Endometrial microvascular endothelial cells (primary cell): ENCODE results near the gene HIKESHI. TPM values are rescaled to one million over a fixed set of nuclear protein-coding genes. Genes with fewer than 3 reads are reported as not detected.
"Not testable (repeated sequence)": the region's sequence is repeated elsewhere in the genome, so short reads cannot be mapped to it uniquely, and the experiment has no call there.

Experiments
- in situ Hi-C: cut with HindIII; loops from 2 replicates; pipeline ENCODE4 v1.10.0; 2017; ENCODE audit warnings: low sequenced_read_pairs, low pct_unique_long_range_greater_than_20kb; ENCODE audit errors: inconsistent ontology term
- total RNA-seq: library from RNA; depleted of rRNA; stranded (reverse); fragments of >200 nt; gene quantifications from one replicate; pipeline ENCODE4 v1.2.3, GENCODE V29; 2015; ENCODE audit errors: inconsistent ontology term

Gene HIKESHI
- total RNA-seq, 1 donor from 2014 or later: 62.1 TPM

DNA sequence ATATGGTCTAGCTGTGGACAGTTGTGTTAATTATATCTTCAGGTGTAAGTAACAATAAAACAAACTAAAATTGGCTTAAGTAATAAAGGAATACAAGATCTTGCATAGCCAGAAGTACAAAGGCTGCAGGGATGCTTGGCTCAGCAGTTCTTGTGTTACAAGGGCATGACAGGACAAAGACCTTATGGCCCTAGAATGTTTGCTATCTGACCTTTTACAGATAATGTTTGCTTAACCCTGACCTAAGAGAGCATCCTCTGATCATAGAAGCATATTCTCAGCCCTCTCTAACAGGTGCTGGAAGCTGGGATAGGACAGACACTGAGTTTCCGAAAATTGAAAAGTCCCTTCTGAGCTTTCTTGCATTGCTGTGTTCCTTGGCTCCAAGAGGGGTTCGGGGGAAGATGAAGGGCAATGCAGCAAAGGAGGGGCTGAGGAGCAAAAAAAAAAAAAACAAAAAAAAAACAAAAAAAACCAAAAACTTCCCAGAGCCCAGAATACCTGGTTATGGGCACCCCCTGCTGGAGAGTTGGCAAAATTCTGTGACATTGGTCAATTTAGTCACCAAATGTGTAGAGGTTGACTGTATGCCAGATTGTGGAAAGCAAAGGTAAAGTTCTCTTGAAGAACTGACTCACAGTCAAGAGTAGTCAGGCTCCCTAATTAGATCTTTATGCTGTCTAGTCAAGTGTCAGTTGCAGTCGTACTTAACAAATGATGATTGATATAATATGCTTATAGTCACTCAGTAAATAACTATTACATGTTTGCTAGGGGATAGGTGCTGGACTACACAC, 10.4 kb upstream of the HIKESHI start:
- in situ Hi-C loops: no loop called here

DNA sequence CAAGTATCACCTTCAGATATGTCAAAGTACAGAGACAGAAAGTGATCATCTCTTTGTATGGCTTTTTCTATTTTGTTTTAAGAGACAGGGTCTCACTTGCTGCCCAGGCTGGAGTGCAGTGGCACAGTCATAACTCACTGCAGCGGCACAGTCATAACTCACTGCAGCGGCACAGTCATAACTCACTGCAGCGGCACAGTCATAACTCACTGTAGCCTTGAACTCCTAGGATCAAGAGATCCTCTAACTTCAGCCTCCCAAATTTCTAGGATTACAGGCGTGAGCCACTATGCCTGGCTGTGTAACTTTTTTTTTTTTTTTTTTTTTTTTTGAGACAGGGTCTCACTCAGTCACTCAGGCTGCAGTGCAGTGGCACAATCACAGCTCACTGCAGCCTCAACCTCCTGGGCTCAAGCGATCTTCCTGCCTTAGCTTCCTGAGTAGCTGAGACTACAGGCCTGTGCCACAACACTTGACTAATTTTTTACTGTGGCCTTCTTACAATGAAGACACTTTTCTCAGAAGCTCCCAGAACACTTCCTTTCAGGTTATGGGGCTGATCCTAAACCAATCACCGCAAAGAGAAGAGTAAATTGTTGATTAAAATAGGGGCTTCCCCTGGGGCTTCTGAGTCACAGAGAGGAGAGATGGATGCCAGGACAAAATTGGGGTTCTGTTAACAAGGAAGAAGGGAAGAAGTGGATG, 9.0 kb upstream of the HIKESHI start:
- in situ Hi-C loops: no loop called here

DNA sequence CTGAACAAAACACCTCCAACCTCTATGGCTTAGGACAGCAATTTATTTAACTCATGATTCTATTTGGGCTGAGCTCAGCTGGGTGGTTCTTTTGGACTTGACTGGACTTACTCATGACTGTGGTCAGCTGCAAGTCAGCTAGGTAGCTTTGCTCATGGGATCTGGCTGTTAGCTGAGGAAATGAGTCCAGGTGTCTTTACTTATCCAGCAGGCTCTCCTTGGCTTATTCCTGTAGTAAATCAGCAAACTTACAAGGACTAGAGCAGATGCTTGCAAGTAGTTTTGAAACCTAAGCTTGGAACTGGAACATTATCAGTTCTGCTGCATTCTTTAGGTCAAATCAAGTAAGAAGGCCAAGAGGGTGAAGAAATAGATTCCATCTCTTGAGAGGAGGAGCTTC, 8.0 kb upstream of the HIKESHI start:
- in situ Hi-C loops: no loop called here

DNA sequence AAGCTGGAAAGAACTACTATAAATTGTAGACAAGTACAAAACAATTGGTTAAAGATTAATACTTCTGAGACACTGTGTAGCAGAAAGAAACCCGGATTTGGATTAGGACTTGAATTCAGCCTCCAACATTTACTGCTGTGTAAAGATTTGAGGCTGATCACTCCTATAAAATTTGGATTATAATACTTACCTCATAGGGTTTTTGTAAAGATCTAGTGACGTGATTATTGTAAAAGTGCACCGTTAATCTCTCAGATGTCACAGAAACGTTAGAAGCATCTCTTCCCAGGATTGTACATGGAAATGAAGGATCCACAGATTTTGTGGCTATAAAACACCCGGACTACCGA, 323 bp upstream of the HIKESHI start:
- in situ Hi-C loops: no loop called here

DNA sequence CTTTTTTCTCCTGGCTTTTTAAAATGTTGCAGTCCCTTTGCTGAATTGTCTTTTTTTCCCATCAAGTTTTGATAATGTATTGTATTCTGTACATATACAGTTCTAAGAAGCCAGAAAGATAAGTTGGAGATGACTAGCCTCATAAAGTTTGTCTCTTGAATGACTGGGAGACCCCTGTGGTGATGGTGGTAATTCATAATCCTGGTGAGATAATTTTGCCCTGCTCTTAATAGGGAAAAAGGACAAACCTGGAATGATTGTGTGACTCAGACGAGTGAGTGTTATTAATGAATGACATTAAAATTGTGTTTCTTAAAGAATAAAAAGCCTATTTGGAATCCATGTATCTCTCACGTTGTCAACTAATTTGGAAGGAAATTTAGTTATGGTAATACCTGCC, 1.2 kb downstream of the HIKESHI start:
- in situ Hi-C loops: no loop called here

DNA sequence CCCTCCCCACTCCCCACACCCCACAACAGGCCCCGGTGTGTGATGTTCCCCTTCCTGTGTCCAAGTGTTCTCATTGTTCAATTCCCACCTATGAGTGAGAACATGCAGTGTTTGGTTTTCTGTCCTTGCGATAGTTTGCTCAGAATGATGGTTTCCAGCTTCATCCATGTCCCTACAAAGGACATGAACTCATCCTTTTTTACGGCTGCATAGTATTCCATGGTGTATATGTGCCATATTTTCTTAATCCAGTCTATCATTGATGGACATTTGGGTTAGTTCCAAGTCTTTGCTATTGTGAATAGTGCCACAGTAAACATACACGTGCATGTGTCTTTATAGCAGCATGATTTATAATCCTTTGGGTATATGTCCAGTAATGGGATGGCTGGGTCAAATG, 6.7 kb downstream of the HIKESHI start:
- in situ Hi-C loops: not testable (repeated sequence)

DNA sequence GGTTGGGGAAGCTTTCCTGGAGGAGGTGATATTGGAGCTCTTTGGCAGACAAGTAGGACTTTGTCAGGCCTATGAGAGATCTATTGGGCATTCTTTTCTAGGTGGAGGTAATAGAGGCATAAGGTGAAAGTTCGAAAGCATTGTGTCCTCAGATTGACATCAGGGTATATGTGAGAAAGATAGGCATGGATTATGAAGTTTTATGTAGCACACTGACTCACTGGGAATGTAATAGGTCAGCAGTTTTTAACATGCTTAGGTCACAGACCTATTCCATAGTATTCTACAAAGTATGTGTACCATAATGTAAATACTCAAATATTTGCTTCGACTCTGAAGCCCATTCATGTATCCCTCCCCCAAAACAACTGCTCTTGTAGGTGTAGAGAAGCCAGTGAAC, 11.8 kb downstream of the HIKESHI start:
- in situ Hi-C loops: no loop called here

DNA sequence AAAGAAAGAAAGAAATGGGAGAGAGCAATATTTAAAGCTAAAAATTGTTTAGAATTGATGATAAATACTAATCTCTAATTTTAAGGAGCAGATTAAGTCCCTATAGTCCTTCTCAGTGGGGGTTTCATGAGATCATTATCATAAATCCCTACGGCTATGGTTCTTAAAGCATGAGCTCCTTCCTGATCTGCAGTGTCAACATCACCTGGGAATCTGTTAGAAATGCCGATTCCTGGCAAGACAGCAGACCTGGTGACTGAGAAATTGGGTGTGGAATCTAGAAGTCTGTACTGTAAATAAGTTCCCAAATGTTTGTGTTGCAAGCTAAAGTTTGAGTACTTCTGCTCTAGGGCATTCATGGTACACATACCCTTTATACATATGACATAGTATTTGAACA, 12.6 kb downstream of the HIKESHI start:
- in situ Hi-C loops: no loop called here

DNA sequence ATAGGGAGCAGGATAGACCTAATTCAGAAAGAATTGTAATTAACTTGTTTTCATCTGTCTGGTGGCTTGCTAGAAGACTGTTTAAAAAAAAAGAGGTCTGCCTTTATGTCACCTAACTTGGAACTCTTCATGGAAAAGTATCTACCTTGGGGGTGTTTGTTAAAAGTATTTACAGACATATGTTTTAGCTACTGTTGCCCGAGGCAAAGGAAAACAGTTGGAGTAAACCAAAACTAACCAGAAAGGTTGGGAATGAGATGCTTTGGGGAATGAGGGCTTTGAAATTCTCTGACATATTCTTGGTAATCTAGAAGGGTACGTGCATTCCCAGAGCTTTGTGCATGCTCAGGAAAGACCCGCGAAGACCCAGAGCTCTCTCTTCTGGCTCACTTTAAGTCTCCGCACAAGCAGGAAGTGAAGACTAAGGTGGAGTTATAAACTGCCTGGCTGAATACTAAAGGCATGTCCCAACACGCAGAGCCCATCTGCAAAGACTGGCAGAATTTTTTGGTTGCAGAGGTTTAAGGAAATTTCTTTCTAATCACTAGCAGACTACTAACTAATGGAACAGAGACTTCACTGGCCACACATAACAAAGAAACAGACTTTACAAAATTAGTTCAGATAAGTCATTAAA, 33.2 kb downstream of the HIKESHI start:
- in situ Hi-C loops: no loop called here

DNA sequence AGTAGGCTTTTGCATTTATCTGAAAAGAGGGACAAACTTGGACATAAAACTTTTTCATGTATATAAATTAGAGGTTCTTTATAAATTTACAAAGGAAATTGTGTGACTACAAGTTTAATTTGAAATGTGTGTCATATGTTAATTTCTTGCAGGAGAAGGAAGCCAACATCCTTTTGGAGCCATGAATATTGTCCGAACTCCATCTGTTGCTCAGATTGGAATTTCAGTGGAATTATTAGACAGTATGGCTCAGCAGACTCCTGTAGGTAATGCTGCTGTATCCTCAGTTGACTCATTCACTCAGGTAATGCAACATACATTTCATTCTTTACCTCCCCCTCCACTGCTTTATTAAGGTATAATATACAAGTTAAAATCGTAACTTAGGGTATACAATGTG, 35.2 kb downstream of the HIKESHI start:
- in situ Hi-C loops: no loop called here

DNA sequence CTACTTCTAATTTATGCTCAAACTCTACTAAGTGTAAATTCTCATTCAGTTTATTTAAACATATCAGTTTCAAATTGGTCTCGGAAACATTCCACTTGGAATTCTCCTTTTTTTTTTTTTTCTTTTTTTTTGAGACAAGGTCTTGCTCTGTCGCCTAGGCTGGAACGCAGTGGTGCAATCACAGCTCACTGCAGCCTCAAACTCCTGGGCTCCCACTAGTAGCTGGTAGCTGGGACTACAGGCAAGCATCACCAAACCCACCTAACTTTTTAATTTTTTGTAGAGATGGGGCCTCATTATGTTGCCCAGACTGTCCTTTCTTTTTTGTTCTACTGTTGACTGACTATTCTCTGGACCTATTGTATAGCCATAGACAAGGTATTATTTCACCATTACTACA, 39.3 kb downstream of the HIKESHI start:
- in situ Hi-C loops: no loop called here

DNA sequence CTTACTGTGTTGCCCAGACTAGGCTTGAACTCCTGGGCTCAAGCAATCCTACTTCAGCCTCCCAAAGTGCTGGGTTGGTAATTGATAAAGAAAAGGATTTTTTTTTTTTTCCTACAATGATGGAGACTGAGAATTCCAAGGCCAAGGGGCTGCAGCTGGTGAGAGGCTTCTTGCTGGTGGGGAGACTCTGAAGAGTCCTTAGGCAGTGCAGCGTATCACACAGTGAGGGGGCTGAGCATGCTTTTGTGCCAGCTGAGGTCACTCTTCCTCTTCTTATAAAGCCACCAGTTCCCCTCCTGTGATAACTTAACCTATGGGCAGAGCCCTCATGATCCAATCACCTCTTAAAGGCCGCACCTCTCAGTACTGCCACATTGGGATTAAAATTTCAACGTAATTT, 44.5 kb downstream of the HIKESHI start:
- in situ Hi-C loops: no loop called here

DNA sequence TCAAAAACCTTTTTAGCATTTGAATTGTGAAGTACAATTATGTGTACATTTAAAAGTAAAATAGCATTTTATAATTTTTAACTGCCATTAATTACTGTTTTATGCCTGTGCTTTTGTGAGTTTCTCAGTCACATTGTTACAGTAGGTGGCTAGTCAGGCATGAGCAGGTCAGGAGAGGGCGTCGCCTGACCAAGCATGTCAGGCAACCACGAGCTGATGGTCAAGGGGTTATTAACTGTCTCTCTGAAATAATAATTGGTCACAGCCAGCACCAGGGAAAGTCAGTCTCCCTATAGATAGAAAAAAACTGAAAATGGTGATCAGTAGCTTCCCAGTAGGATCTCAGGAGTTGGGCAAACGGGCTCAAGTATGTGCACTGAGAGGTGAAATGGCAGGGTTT, 53.2 kb downstream of the HIKESHI start:
- in situ Hi-C loops: no loop called here

DNA sequence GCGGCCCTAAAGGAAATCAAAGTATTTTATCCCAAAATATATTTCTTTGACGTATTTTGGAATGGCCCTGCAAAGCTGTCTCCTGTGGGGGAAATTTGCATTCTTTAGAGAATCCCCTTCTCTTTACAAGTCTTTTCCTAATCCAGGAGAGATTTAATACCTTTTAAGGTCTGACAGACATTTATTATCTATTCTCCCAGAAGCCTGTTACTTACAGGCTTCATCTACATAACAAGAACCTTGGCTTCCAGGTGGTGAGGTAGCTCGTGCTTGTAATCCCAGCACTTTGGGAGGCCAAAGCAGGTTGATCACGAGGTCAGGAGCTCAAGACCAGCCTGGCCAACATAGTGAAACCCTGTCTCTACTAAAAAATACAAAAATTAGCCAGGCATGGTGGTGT, 55.4 kb downstream of the HIKESHI start:
- in situ Hi-C loops: not testable (repeated sequence)

DNA sequence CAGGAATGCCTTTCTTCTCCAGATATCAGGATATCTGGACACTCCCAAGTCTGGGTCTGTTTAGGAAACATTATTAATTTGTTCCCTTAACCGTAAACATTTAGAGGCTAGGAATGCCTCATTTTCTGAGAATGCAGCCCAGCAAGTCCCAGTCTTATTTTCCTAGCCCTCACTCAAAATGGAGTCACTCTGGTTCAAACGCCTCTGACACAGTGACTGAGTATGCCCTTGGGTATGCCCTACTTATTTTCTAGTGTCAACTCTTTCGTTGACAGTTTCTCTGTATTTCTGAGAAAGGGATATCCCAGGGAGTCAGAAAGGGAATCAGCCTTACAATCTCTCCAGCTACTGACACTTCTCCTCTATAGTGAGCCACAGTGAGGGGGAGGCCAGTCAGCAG, 56.7 kb downstream of the HIKESHI start:
- in situ Hi-C loops: no loop called here

DNA sequence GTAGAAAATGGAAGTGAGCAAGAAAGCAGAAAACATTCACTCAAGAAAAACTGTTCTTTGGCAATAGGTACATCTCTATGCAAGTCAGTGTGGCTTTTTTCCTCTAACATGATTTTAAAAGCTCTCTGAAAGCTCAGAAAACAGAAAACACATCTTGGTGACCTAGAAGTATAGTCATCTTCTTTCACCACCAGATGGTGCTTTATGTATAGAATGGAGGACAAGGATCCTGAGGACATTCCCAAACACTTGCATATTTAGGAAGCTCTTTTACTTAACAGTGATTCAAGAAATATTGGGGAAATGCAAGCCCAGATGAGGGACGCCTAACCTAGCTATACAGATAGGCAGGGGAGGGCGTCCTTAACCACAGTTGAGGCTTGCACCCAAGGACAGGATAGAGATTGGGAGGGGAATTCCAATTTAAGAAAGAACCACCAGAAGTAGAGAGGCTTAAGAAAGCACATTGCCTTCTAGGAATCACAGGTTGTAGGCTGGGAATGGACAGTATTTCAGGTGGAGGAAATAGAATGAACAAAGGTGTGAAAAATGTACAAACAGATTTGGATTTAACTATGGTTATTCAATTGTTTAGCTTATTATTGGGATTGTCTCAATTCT, 58.8 kb downstream of the HIKESHI start:
- in situ Hi-C loops: no loop called here

DNA sequence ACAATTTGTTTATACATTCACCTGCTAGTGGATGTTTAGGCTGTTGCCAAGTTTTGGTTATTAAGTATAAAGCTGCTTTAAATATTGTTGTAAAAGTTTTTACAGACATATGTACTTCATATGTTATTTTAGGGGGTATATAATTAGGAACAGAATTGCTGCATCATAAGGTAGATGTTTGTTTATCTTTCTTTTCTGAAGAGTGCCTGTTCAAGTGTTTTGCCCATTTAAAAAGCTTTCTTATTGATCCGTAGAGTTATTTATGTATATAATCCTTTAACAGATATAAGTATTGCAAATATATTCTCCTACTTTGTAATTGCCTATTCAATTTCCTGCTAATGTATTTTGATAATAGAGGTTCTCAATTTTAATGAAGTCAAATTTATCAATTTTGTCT, 61.4 kb downstream of the HIKESHI start:
- in situ Hi-C loops: no loop called here

DNA sequence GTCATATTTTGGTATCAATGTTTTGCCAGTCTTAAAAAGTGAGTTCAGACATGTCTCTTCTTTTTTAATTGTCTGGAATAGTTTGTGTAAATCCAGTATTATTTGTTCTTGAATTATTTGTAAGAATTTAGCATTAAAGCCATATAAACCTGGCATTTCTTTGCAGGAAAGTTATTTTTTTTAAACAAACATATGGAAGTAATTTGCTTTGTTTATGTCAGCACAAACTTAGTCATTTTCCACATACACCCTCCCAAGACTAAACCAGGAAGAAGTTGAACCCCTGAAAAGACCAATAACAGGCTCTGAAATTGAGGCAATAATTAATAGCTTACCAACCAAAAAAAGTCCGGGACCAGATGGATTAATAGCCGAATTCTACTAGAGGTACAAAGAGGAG, 63.5 kb downstream of the HIKESHI start:
- in situ Hi-C loops: no loop called here

DNA sequence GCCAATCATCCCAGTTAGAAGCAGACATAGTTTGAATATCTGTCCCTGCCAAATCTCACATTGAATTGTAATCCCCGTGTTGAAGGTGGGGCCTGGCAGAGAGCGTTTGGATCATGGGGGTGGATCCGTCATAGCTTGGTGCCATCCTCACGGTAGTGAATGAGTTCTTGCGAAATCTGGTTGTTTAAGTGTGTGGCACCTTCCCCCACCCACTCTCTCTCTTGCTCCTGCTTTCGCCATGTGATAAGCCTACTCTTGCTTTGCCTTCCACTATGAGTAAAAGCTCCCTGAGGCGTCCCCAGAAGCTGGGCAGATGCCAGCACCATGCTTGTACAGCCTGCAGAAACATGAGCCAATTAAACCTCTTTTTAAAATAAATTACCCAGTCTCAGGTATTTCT, 67.6 kb downstream of the HIKESHI start:
- in situ Hi-C loops: no loop called here

DNA sequence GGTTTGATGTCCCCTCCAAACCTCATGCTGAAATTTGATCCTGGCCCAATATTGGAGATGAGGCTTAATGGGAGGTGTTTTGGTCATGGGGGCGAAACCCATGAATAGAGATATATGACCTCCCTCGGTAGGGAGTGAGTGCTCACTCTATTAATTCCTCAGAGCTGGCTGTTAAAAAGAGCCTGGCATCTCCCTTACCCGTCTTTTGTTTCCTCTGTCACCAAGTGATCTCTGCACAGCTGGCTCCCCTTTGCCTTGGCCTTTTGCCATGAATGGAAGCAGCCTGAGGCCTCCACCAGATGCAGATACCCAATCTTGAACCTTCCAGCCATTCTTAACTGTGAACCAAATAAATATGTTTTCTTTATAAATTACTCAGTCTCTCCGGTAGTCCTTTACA, 68.1 kb downstream of the HIKESHI start:
- in situ Hi-C loops: no loop called here
